HCEC 1CT (cell line): ENCODE results near the gene DPP6.

Experiments
- DNase-seq: peaks from one replicate; pipeline ENCODE4 v3.0.0-alpha.2; 2017

The DPP6 gene

DNA sequence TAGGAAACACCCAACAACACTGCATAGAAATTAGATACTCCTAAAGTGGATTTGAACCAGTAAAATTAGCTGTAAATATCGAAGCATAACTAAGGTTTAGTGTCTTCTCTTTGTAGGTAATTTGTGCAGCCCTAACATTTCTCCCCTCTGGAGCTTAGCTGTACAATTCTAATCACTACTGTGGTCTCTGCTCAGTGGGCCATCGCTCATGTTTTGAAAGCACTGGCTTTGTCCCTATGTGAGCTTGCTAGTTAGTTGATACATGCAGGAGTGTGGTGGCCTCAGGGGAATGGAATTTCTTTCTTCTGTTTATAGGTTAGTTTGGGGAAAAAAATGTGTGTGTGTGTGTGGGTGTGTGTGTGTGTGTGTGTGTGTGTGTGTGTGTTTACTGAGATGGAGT is 373.1 kb downstream of the DPP6 start:
- no peak for DNase-seq

- DNase-seq: no peak
These were observed 374.6 kb downstream of the DPP6 start for GRCh38 chr7:154426778-154427177.

- DNase-seq: no peak
These were observed 375.3 kb downstream of the DPP6 start for GRCh38 chr7:154427533-154427932.

DNA sequence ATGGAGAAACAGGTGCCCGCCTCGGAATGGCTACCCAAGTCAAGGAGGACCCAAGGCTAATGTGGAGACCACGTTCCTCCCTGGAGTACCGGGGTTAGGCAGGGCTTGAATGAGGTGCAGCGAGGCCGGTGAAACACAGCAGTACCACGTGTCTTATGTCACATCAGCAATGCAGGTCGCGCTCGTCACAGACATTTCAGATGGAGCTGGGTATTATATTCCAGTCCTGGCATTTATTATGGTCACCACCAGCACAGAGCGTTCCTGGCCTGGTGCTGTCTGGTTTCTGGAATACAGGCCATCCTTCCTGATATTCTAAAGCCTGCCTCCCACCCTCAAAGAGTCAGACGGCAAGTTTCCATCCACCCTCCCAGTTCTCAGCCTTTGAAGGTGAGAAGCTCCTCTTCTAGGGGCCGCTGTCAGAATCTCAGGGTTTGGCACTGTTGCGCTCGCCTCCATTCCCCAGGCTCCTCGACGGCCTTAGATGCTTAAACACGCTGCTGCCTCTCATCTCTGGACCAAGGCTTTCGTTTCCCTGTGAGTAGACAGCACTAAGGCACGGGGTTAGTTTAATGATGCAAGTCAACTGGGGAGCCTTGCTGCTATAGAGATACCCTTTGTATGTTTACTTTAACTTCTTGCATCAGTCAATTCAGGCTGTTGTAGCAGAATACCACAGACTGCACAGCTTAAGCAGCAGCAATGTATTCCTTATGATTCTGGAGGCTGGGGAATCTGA is 377.6 kb downstream of the DPP6 start:
- DNase-seq: no peak

DNA sequence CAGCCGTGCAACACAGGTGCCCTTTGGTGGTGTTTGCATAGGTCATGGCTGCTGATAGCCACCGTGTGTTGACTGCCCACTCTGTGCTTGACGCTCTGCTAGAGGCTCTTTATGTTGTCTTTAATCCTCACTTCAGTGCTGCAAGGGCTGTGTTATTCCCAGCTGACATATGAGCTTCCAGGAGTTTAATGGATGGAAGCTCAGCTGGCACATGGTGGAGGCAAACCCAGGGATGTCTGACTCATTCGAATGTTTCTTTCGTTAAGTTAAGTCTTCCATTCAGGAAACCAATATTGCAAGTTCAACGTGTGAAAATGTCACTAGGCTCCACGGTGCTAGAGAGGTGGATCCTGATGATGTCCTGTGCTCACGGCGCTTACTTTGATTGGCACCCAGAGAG is 378.4 kb downstream of the DPP6 start:
- DNase-seq: no peak

- no peak for DNase-seq
These were observed 378.8 kb downstream of the DPP6 start for GRCh38 chr7:154431045-154431444.

DNA sequence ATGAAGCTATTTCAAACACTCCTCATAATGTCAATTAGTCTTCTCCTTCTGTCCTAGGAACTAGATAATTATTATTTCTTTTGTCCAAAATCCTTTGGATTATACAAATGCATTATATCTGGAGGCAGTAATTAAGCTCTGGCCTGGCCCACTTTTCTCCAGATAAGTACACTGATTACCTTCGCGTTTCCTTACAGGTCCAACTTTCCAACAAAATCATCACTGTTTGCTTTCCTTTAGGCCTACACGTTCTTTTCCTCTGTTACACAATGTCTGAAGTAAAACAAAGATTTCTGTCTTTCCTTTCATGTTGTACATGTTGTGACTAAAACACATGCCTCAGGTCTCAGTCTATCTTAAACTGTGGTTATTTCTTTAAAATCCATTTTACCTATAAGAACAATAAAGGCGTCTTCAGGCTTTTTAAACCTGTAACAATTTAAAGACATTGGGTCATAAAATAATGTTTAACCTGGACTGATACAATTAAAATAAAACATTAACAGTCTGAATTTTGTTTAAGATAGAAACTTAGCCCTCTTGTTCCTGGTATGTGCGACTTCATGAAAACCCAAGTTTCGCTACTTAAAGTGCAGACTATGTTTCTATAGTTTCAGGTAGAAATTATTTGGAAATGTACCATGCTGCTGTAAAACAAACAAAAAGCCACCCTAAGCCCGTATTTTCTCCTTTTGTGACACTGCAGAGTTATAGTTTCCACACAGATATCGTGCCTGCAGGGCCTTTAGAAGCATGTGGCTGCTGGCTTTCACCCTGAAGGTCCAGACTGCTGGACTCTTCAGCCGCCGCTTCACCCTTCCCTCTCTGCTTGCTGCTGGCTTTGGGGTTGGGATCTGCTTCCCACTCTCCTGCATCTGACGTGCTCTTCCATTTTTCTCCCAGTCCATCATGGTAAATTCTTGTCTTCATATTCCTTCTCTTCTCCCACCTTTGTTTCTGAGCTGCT is 381.7 kb downstream of the DPP6 start:
- DNase-seq: no peak

GRCh38 chr7:154436560-154436959 is 384.4 kb downstream of the DPP6 start:
- DNase-seq: no peak

- no peak for DNase-seq
These were observed 385.0 kb downstream of the DPP6 start for GRCh38 chr7:154437234-154437633.

- no peak for DNase-seq
These were observed 386.6 kb downstream of the DPP6 start for GRCh38 chr7:154438571-154439367.

DNA sequence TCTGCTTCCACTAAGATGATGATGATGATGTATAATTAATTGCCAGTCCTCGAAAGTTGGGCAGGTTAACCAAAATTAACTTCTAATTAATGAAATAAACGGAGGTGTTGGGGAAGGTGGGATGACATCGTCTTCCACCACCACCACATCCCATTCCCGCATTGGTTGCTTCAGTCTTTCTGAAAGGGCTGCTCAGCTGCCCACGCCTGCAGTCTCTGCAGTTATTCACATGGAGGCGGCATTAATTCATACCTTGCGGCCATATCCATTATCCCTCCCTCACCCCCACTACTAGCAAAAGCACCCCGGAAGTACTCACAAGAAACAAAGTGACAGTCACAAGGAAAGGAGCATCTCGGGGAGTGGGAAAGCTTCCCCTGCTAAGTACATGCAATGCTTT is 387.9 kb downstream of the DPP6 start:
- DNase-seq: no peak

GRCh38 chr7:154440651-154441050 is 388.5 kb downstream of the DPP6 start:
- DNase-seq: no peak

DNA sequence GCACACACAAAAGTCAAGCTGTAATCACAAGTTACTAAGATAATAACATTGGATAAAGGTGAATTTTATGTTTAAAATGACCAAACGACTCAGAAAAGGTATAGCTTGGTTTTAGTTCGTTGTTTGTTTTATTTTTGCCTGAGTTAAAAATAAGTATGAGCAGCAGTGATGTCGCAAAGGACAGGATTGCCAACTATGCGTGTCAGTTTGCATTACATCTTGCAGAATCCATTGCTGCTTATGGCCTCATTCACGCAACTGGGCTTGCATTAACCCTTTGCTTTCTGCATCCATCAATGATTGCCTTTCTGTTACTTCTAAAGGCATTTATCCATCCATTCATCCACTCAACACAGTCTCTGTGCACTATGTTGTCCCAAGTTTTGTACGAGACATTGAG is 389.6 kb downstream of the DPP6 start:
- DNase-seq: no peak

DNA sequence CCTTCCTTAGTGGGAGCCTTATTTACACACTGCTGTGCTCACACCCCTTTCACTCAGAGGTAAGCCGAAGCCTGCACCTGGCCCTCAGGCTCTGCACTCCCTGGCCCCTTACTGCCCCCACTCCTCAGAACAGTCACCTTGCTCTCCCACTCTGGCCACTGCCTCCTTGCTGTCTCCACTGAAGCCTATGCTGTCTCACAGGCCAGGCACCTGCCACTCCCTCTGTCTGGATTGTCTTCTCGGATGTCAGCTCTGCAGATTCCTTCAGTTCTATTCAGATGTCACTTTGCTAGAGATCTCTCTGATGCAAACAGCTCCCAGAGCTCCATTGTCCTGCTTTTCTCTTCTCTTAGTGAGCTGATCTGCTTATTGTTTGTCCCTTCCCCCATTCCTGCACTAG is 390.7 kb downstream of the DPP6 start:
- no peak for DNase-seq

GRCh38 chr7:154450451-154450850 is 398.3 kb downstream of the DPP6 start:
- no peak for DNase-seq

GRCh38 chr7:154451480-154452457 is 399.6 kb downstream of the DPP6 start:
- no peak for DNase-seq

DNA sequence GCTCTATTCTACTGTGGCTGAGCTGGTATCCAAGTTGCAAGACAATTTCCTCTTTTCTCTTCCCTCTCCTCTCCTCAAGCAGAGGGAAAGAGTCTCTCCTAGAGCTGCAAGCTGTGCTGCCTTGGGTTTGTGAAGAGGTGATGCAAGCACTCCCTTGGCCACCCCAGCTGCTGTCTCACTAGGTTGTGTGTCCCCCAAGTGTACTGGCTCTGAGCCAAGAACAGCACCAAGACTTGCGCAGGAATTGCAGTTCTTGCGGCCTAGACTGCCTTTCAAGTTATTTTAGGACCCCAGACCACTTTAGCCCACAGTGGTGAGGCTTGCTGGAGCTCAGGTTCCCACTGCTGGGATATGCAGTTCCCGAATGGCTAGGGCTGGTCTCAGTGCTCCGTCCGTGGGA is 411.6 kb downstream of the DPP6 start:
- no peak for DNase-seq

- DNase-seq: no peak
These were observed 417.5 kb downstream of the DPP6 start for GRCh38 chr7:154469652-154470051.

DNA sequence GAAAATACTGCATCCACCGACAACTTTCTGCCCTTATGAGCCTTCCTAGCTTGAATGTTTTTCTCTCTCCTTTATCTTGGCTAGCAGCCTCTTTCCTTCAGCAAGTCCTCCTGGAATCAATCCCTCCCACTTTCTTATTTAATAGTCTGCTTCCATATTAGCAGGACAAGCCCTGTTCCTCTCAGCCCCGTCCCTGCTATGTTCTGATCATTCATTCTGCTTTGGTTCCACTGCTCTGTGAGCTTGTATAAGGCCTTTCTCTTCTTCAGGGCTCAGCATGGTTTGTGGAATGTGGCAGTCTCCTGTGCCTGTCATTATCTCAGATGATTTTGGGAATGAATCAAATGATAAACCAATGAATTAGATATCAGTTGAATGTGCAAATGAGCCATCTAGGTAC is 420.1 kb downstream of the DPP6 start:
- no peak for DNase-seq

- no peak for DNase-seq
These were observed 421.2 kb downstream of the DPP6 start for GRCh38 chr7:154473360-154473759.

DNA sequence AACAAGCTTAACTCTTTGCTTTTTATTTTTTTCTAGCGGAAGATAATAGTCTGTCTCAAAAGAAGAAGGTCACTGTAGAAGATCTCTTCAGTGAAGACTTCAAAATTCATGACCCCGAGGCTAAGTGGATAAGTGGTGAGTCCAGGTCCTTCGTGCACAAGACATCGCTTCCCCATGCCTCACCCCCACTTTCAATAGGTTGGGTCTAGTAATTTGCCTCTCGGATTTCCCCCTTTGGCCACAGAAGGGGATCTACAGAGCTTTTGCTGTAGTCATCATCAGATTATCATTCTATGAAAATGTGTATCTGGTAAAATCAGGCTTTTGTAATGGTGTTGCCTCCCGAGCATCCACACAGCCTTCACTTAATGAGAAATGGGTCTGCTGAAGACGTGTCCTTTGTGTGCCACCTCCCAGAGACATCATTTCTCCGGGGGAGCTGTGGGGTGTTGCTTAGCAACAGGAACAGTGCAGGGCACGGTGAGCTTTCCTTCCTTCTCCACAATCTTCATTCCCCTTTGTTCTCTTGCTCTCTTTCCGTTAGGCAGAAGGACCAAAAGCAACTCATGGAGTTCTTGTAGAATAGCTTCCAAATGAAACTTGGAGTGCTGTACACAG is 422.8 kb downstream of the DPP6 start:
- no peak for DNase-seq

DNA sequence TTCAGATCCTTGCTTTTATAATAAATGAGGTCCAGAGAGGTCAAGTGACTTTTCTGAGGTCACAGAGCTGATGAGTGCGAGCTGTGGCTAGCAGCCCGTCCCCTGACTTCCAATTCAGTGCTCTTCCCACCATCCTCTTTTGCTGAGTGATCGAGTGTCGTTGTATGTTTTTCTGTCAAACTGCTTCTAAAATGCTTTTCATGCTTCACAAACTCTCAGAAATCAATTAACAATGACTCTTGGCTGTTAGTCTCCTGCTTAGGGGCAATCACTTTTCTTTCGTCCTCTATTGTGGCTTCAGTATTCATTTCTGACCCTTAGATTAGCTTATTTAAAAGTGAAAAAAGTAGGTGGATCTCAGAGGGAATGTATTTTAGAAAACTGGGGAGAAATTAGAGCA is 423.7 kb downstream of the DPP6 start:
- DNase-seq: no peak
